ENCODE measurements around the gene ERMAP. TPM values are rescaled to one million over a fixed set of nuclear protein-coding genes. Genes with fewer than 3 reads are reported as not detected.
"Not testable (repeated sequence)": the region's sequence is repeated elsewhere in the genome, so short reads cannot be mapped to it uniquely, and the experiment has no call there.

The ERMAP gene
- total and polyA plus RNA-seq, 5 donors, result 2.2 to 6.8 (median 5.0) TPM

DNA sequence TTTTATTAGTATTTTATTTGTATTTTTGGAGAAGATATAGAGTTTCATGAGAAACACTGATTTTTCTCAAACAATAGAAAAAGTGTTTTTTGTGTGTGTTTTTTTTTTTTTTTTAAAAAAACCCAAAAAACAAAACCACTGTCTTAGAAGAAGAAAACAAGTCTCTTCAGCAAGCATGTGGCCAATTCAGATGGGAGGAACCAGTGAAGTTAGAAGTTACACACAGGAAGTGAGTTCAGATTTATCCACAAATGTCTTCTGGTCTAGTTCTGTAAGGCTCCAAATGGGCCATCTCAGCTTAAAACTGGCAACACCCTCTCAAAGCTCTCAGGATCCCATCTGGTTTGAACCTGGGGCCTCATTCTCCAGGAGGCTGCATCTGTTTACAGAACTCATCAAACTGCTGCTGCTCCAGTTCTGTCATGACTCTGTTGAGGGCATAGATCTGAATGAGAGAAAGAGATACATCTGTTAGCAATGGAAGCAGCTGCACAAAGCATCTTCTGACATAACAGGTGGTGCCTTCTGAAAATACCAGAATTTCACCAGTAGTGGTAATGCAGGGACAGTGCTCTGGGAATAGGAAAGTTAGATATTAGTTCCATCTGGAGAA lies 9.8 kb upstream of the ERMAP start:
- DNase-seq (no peak), ATAC-seq (no peak)
- Histone ChIP-seq H3K4me3 (ENCODE audit: low read length) (no peak overlapping the region), H3K4me1 (ENCODE audit: control insufficient read depth, insufficient read depth, low read length) (no peaks in the 10 kb centered on the region), H3K9me3 (ENCODE audit: control insufficient read depth, low read length) (no peaks in the 10 kb centered on the region), H3K27me3 (ENCODE audit: control insufficient read depth, insufficient read depth) (no peaks in the 10 kb centered on the region), H3K27ac (ENCODE audit: low read length) (no peak overlapping the region)
- intact Hi-C loops (cut with DNase I), result no loop called here

DNA sequence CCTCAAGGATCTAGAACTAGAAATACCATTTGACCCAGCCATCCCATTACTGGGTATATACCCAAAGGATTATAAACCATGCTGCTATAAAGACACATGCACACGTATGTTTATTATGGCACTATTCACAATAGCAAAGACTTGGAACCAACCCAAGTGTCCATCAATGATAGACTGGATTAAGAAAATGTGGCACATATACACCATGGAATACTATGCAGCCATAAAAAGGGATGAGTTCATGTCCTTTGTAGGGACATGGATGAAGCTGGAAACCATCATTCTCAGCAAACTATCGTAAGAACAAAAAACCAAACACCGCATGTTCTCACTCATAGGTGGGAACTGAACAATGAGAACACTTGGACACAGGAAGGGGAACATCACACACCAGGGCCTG lies 2.1 kb upstream of the ERMAP start:
- H3K27me3 ChIP-seq (ENCODE audit: control insufficient read depth, insufficient read depth); ATAC-seq; intact Hi-C loops (cut with DNase I); H3K27ac ChIP-seq (ENCODE audit: low read length); DNase-seq; H3K4me3 ChIP-seq (ENCODE audit: low read length); H3K4me1 ChIP-seq (ENCODE audit: control insufficient read depth, insufficient read depth, low read length); H3K9me3 ChIP-seq (ENCODE audit: control insufficient read depth, low read length): not testable (repeated sequence)
- WGBS, result 100% methylated on average over 3 of the region's 3 CpGs

DNA sequence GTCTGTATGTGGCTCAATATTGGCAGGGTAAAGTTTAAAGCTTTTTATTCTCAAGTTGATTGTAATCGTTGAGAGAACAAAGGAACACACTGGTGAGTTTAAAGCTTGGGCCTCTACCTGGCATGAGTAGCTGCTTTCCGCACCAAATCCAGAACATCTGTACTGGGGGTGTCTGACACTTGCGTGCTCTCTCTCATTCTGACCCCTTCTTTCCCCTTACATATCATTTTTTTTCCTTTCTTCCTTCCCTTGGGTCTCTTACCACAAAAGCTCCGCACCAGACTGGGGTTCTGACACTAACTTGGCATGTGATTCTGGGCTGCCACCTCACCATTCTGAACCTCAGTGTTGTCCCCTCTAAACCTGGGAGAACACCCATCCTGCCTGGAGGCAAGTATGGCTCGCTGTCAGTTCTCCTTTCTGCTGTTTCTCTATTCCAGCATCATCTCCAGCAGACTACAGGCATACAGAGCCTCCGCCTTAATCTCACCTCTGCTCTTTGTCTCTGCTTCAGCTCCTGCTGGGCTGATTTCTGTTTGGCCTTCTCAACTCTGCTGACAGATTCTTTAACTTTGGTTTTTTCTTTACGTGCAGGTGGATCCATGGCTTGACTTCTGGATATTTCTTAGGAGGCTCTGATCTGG lies 859 bp upstream of the ERMAP start:
- peak overlapping the region; percentile 91 for H3K27ac ChIP-seq (ENCODE audit: low read length)
- WGBS, result 18% methylated on average over 7 of the region's 7 CpGs
- DNase-seq (no peak), ATAC-seq (no peak)
- peak overlapping the region; percentile 99 for H3K4me3 ChIP-seq (ENCODE audit: low read length)
- intact Hi-C loops (cut with DNase I), result no loop called here
- peaks cover 5% of the 10 kb centered on the region for H3K4me1 ChIP-seq (ENCODE audit: control insufficient read depth, insufficient read depth, low read length)
- no peaks in the 10 kb centered on the region for H3K27me3 ChIP-seq (ENCODE audit: control insufficient read depth, insufficient read depth)
- H3K9me3 ChIP-seq (ENCODE audit: control insufficient read depth, low read length), result no peaks in the 10 kb centered on the region

GRCh38 chr1:42817440-42817767 lies 482 bp downstream of the ERMAP start:
- WGBS, result under 1% methylated on average over 13 of the region's 13 CpGs
- intact Hi-C loops (cut with DNase I), result no loop called here
- H3K27ac ChIP-seq (ENCODE audit: low read length), result no peak overlapping the region
- peak overlapping the region; percentile 99 for H3K4me3 ChIP-seq (ENCODE audit: low read length)
- DNase-seq, result no peak
- no peaks in the 10 kb centered on the region for H3K9me3 ChIP-seq (ENCODE audit: control insufficient read depth, low read length)
- ATAC-seq, result no peak
- H3K27me3 ChIP-seq (ENCODE audit: control insufficient read depth, insufficient read depth), result no peaks in the 10 kb centered on the region
- peaks cover 5% of the 10 kb centered on the region for H3K4me1 ChIP-seq (ENCODE audit: control insufficient read depth, insufficient read depth, low read length)

GRCh38 chr1:42817976-42818375 lies 1.1 kb downstream of the ERMAP start:
- 96% methylated on average over 3 of the region's 3 CpGs for WGBS
- Histone ChIP-seq H3K9me3 (ENCODE audit: control insufficient read depth, low read length) (no peaks in the 10 kb centered on the region), H3K27me3 (ENCODE audit: control insufficient read depth, insufficient read depth) (no peaks in the 10 kb centered on the region), H3K27ac (ENCODE audit: low read length) (no peak overlapping the region), H3K4me3 (ENCODE audit: low read length) (peak overlapping the region; percentile 99), H3K4me1 (ENCODE audit: control insufficient read depth, insufficient read depth, low read length) (peaks cover 5% of the 10 kb centered on the region)
- ATAC-seq (no peak), DNase-seq (no peak)
- intact Hi-C loops (cut with DNase I), result no loop called here

GRCh38 chr1:42820813-42821212 lies 3.9 kb downstream of the ERMAP start:
- intact Hi-C loops (cut with DNase I), result no loop called here
- ATAC-seq (no peak), DNase-seq (no peak)
- H3K4me3 ChIP-seq (ENCODE audit: low read length), result no peak overlapping the region
- H3K27ac ChIP-seq (ENCODE audit: low read length), result no peak overlapping the region
- H3K27me3 ChIP-seq (ENCODE audit: control insufficient read depth, insufficient read depth), result no peaks in the 10 kb centered on the region
- peaks cover 4% of the 10 kb centered on the region for H3K4me1 ChIP-seq (ENCODE audit: control insufficient read depth, insufficient read depth, low read length)
- no peaks in the 10 kb centered on the region for H3K9me3 ChIP-seq (ENCODE audit: control insufficient read depth, low read length)
- WGBS, result 78% methylated on average over 1 of the region's 1 CpG

DNA sequence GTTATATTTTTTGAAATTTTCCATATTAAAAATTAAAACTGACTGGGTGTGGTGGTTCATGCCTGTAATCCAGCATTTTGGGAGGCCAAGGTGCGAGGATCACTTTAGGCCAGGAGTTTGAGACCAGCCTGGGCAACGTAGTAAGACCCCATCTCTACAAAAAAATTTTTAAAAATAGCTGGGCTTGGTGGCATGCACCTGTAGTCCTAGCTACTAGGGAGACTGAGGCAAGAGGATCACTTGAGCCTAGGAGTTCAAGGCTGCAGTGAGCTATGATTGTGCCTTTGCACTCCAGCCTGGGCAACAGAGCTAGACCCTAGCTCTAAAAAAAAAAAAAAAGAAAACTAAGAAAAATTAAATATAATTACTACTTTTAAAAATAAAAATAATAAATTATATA lies 4.8 kb downstream of the ERMAP start:
- WGBS, result 95% methylated on average over 2 of the region's 2 CpGs
- peaks cover 1% of the 10 kb centered on the region for H3K4me1 ChIP-seq (ENCODE audit: control insufficient read depth, insufficient read depth, low read length)
- H3K4me3 ChIP-seq (ENCODE audit: low read length), result no peak overlapping the region
- intact Hi-C loops (cut with DNase I), result no loop called here
- DNase-seq, result no peak
- H3K27ac ChIP-seq (ENCODE audit: low read length), result no peak overlapping the region
- no peaks in the 10 kb centered on the region for H3K9me3 ChIP-seq (ENCODE audit: control insufficient read depth, low read length)
- ATAC-seq, result no peak
- no peaks in the 10 kb centered on the region for H3K27me3 ChIP-seq (ENCODE audit: control insufficient read depth, insufficient read depth)

- DNase-seq (no peak), ATAC-seq (no peak)
- Histone ChIP-seq H3K27ac (ENCODE audit: low read length) (no peak overlapping the region), H3K4me3 (ENCODE audit: low read length) (no peak overlapping the region), H3K4me1 (ENCODE audit: control insufficient read depth, insufficient read depth, low read length) (peaks cover 1% of the 10 kb centered on the region), H3K9me3 (ENCODE audit: control insufficient read depth, low read length) (no peaks in the 10 kb centered on the region), H3K27me3 (ENCODE audit: control insufficient read depth, insufficient read depth) (no peaks in the 10 kb centered on the region)
- 54% methylated on average over 2 of the region's 2 CpGs for WGBS
- intact Hi-C loops (cut with DNase I), result no loop called here
Observed at GRCh38 chr1:42822800-42823392, 6.0 kb downstream of the ERMAP start.

- WGBS, result 91% methylated on average over 4 of the region's 4 CpGs
- no peaks in the 10 kb centered on the region for H3K9me3 ChIP-seq (ENCODE audit: control insufficient read depth, low read length)
- intact Hi-C loops (cut with DNase I), result no loop called here
- DNase-seq (no peak), ATAC-seq (no peak)
- no peak overlapping the region for H3K27ac ChIP-seq (ENCODE audit: low read length)
- H3K4me3 ChIP-seq (ENCODE audit: low read length), result no peak overlapping the region
- H3K4me1 ChIP-seq (ENCODE audit: control insufficient read depth, insufficient read depth, low read length), result no peaks in the 10 kb centered on the region
- no peaks in the 10 kb centered on the region for H3K27me3 ChIP-seq (ENCODE audit: control insufficient read depth, insufficient read depth)
Observed at GRCh38 chr1:42824481-42825035, 7.6 kb downstream of the ERMAP start.

GRCh38 chr1:42825036-42825851 lies 8.3 kb downstream of the ERMAP start:
- DNase-seq, result no peak
- no peaks in the 10 kb centered on the region for H3K27me3 ChIP-seq (ENCODE audit: control insufficient read depth, insufficient read depth)
- no peaks in the 10 kb centered on the region for H3K9me3 ChIP-seq (ENCODE audit: control insufficient read depth, low read length)
- ATAC-seq, result no peak
- H3K27ac ChIP-seq (ENCODE audit: low read length), result no peak overlapping the region
- no peaks in the 10 kb centered on the region for H3K4me1 ChIP-seq (ENCODE audit: control insufficient read depth, insufficient read depth, low read length)
- 63% methylated on average over 10 of the region's 10 CpGs for WGBS
- intact Hi-C loops (cut with DNase I), result no loop called here
- H3K4me3 ChIP-seq (ENCODE audit: low read length), result no peak overlapping the region

DNA sequence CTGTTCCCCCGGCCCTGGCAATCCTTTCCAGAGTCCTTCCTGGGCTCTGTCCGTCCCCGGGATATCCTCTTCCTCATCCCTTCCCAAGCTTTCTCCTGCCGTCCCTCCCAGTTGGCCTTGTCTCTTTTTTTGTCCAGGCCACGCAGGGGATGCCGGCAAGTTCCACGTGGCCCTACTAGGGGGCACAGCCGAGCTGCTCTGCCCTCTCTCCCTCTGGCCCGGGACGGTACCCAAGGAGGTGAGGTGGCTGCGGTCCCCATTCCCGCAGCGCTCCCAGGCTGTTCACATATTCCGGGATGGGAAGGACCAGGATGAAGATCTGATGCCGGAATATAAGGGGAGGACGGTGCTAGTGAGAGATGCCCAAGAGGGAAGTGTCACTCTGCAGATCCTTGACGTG lies 13.7 kb downstream of the ERMAP start:
- no peaks in the 10 kb centered on the region for H3K9me3 ChIP-seq (ENCODE audit: control insufficient read depth, low read length)

More for the DNA sequence above, 13.7 kb downstream of the ERMAP start:
- 84% methylated on average over 17 of the region's 17 CpGs for WGBS
- H3K4me1 ChIP-seq (ENCODE audit: control insufficient read depth, insufficient read depth, low read length), result no peaks in the 10 kb centered on the region
- intact Hi-C loops (cut with DNase I), result no loop called here
- H3K27me3 ChIP-seq (ENCODE audit: control insufficient read depth, insufficient read depth), result no peaks in the 10 kb centered on the region
- no peak overlapping the region for H3K27ac ChIP-seq (ENCODE audit: low read length)
- no peak for ATAC-seq
- DNase-seq, result no peak
- H3K4me3 ChIP-seq (ENCODE audit: low read length), result no peak overlapping the region

All from right cardiac atrium (tissue), 5 donors.